ENCODE results near the gene KRT84.

KRT84 gene

GRCh38 chr12:52369809-52370208, 15.6 kb downstream of the KRT84 start:
- DNase-seq (ENCODE audit: low spot score in 2 of 2): no peak
- Histone ChIP-seq H3K27me3 (ENCODE audit: low read depth) (peaks cover 25% of the 10 kb centered on the region), H3K36me3 (replicated peaks) (no peaks in the 10 kb centered on the region), H3K9me3 (0 out of 2 replicates have a peak, but pooled peaks cover 2% of the 10 kb centered on the region), H3K4me3 (no peak overlapping the region), H3K4me1 (no peaks in the 10 kb centered on the region)
- in situ Hi-C loops (cut with MboI; ENCODE audit: low sequenced_read_pairs): loop anchor here (10.0 kb wide), 2 partner anchors 505 to 615 kb away; no protein-coding TSS in a partner anchor

GRCh38 chr12:52369211-52369610, 16.2 kb downstream of the KRT84 start:
- Histone ChIP-seq H3K4me1 (no peaks in the 10 kb centered on the region), H3K9me3 (0 out of 2 replicates have a peak, but pooled peaks cover 1% of the 10 kb centered on the region), H3K4me3 (no peak overlapping the region), H3K36me3 (replicated peaks) (no peaks in the 10 kb centered on the region), H3K27me3 (ENCODE audit: low read depth) (peaks cover 21% of the 10 kb centered on the region)
- no peak for DNase-seq (ENCODE audit: low spot score in 2 of 2)
- in situ Hi-C loops (cut with MboI; ENCODE audit: low sequenced_read_pairs): loop anchor here (10.0 kb wide), 1 partner anchor 506 kb away; no protein-coding TSS in a partner anchor

DNA sequence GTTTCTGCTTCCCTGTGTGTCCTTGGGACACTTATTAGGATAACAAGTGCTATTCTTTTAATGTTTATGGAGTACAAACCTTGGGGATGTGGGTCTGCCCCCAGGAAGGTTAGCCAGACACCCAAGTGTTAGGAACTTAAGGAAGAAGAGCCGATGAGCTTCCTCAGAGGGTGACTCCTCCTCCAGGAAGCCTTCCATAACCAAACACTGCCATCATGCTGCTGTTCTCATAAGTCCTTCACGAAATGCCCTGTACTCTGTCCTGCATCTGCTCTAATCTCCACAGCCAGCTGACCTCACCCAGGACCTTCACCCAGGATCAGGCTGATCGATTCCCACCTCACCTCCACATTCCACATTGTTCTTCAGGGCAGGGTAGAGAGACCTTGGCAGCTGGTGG, 16.9 kb downstream of the KRT84 start:
- no peaks in the 10 kb centered on the region for H3K4me1 ChIP-seq
- no peak for DNase-seq (ENCODE audit: low spot score in 2 of 2)
- no peaks in the 10 kb centered on the region for H3K9me3 ChIP-seq
- in situ Hi-C loops (cut with MboI; ENCODE audit: low sequenced_read_pairs): loop anchor here (10.0 kb wide), 1 partner anchor 506 kb away; no protein-coding TSS in a partner anchor
- no peaks in the 10 kb centered on the region for H3K36me3 ChIP-seq (replicated peaks)
- H3K4me3 ChIP-seq: no peak overlapping the region
- H3K27me3 ChIP-seq (ENCODE audit: low read depth): peaks cover 21% of the 10 kb centered on the region

DNA sequence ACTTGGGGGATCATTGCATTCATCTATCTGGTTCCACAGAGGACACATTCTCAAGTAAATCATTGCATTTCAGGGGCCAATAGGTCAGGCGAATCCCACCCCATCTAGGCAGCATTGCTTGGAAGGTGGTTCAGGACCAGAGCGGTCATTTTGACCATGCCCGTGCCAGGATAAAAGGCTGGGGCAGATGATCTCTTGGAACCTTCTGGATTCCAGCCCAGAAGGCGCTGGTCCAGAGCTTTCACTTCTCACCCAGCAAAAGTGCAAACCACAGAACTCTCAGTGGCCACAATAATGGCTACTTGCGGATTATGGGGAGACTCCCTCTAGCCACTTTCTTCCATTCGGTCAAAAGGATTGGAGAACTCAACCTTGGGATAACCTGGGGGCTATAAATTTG, 17.6 kb downstream of the KRT84 start:
- Histone ChIP-seq H3K4me1 (no peaks in the 10 kb centered on the region), H3K4me3 (no peak overlapping the region), H3K27me3 (ENCODE audit: low read depth) (peaks cover 21% of the 10 kb centered on the region), H3K9me3 (no peaks in the 10 kb centered on the region), H3K36me3 (replicated peaks) (no peaks in the 10 kb centered on the region)
- DNase-seq (ENCODE audit: low spot score in 2 of 2): no peak
- in situ Hi-C loops (cut with MboI; ENCODE audit: low sequenced_read_pairs): loop anchor here (10.0 kb wide), 1 partner anchor 507 kb away; no protein-coding TSS in a partner anchor

DNA sequence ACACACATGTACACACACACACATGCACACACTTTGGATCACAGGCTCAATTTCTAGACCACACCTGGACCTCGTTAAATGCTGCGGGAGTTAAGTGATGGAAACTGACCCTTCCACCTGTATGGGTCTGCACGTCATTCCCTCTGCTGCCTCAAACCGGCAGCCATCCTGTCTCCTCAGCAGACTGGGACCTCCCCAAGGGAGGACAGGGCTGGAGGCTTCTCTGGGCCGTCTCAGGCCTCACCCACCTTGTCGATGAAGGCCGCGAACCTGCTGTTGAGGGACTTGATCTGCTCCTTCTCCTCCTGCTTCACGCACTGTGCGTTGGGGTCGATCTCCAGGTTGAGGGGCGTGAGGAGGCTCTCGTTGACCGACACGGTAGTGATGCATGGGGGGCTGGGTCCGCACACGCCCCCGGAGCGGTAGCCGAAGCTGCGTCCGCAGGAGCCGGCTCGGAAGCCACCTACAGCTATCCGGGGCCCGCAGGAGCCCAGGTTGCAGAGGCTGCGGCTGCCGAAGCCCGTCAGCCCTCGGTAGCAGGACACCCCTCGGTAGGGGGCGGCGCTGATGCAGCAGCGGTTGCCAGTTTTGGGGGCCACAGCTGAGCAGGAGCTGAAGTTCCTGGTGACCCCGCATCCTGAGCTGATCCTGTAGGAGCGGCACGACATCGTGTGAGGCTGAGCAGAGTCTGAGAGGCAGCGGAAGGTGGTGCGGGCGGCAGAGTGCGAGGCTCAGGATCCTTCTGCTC, 18.5 kb downstream of the KRT84 start, which contains the start of gene KRT85:
TSS of gene KRT85 (minus strand) at position 744 of the 748 bp plus-strand sequence. CDS start at position 668, 76 bp downstream.
- Histone ChIP-seq H3K27me3 (ENCODE audit: low read depth) (peaks cover 21% of the 10 kb centered on the region), H3K36me3 (replicated peaks) (no peaks in the 10 kb centered on the region), H3K9me3 (no peaks in the 10 kb centered on the region), H3K4me3 (no peak within 1 kb of the TSS), H3K4me1 (no peaks in the 10 kb centered on the region)
- in situ Hi-C loops (cut with MboI; ENCODE audit: low sequenced_read_pairs): loop anchor here (10.0 kb wide), 1 partner anchor 508 kb away; no protein-coding TSS in a partner anchor
- DNase-seq (ENCODE audit: low spot score in 2 of 2): no peak

- Histone ChIP-seq H3K9me3 (no peaks in the 10 kb centered on the region), H3K4me3 (no peak overlapping the region), H3K4me1 (no peaks in the 10 kb centered on the region), H3K36me3 (replicated peaks) (no peaks in the 10 kb centered on the region), H3K27me3 (ENCODE audit: low read depth) (peaks cover 21% of the 10 kb centered on the region)
- in situ Hi-C loops (cut with MboI; ENCODE audit: low sequenced_read_pairs): loop anchor here (10.0 kb wide), 1 partner anchor 510 kb away; no protein-coding TSS in a partner anchor
- DNase-seq (ENCODE audit: low spot score in 2 of 2): no peak
Observed at GRCh38 chr12:52364901-52365489, 20.5 kb downstream of the KRT84 start.

DNA sequence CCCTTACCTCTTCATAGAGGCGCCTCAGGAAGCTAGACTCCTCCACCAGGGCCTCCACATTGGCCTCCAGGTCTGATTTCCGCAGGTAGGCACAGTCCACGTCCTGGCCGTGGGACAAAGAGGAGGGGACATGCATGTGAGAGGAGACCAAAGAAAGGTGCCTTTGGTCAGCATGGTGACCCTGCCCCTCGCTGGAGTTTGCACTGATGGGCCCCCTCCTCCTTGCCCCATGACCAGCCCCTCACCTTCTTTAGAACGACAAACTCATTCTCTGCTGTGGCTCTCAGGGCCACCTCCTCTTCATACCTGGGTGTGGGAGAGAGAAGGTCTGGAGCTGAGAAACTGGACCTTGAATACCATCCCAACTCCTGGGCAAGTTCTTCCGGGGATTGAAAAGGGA, 21.4 kb downstream of the KRT84 start:
- H3K4me3 ChIP-seq: no peak overlapping the region
- no peak for DNase-seq (ENCODE audit: low spot score in 2 of 2)
- H3K9me3 ChIP-seq: no peaks in the 10 kb centered on the region
- H3K36me3 ChIP-seq (replicated peaks): no peaks in the 10 kb centered on the region
- H3K4me1 ChIP-seq: no peaks in the 10 kb centered on the region
- H3K27me3 ChIP-seq (ENCODE audit: low read depth): peaks cover 21% of the 10 kb centered on the region
- in situ Hi-C loops (cut with MboI; ENCODE audit: low sequenced_read_pairs): loop anchor here (10.0 kb wide), 1 partner anchor 511 kb away; no protein-coding TSS in a partner anchor

DNA sequence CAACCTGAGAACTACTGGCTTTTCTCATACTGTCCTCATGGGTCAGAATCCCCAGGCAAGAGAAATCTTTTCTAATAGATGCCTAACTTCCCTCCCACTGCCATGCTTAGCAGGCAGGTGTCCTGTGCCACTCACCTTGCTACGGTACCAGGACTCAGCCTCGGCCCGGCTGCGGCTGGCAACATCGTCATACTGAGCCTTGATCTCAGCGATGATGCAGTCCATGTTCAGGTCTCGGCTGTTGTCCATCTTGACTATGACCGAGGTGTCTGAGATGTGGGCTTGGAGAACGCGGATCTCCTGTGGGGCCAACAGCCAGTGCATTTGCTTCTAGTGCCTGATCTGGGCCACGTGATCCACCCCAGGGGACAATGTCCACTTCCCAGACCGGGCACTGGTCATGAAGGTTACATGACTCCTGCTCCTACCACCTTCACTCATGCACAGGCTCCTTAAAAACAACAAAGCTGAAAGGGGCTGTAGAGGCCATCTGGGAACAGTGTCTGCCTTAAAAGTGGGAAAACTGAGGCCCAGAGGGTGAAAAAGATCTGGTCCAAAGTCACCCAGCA, 22.3 kb downstream of the KRT84 start:
- in situ Hi-C loops (cut with MboI; ENCODE audit: low sequenced_read_pairs): loop anchor here (10.0 kb wide), 1 partner anchor 512 kb away; no protein-coding TSS in a partner anchor
- Histone ChIP-seq H3K36me3 (replicated peaks) (no peaks in the 10 kb centered on the region), H3K4me3 (no peak overlapping the region), H3K27me3 (ENCODE audit: low read depth) (peaks cover 21% of the 10 kb centered on the region), H3K4me1 (no peaks in the 10 kb centered on the region), H3K9me3 (no peaks in the 10 kb centered on the region)
- no peak for DNase-seq (ENCODE audit: low spot score in 2 of 2)

DNA sequence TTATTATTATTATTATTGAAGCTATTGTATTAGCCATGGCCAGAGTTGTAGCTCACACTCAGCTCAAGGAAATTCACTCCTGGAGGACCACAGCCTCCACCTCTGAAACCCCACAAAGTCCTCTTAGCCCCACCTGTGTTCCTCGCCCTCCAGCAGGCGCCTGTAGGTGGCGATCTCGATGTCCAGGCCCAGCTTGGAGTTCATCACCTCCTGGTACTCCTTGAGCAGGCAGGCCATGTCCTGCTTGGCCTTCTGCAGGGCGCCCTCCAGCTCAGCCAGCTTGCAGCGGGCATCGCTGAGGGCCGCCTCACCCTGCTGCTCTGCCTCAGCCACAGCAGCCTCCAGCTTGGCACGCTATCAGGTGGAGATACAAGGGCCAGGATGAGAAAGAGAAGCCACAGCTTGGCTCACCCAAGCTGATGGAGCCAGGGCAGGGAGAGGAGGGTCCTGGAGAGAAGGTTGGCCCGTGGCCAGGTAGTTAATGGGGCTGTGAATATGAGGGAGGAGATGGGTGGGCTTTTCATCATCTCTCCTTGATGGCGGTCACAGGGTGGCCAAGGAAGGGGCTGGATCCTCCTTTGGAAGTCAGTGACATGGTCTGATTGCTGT, 23.2 kb downstream of the KRT84 start:
- Histone ChIP-seq H3K36me3 (replicated peaks) (no peaks in the 10 kb centered on the region), H3K4me1 (no peaks in the 10 kb centered on the region), H3K27me3 (ENCODE audit: low read depth) (peaks cover 11% of the 10 kb centered on the region), H3K9me3 (no peaks in the 10 kb centered on the region), H3K4me3 (no peak overlapping the region)
- DNase-seq (ENCODE audit: low spot score in 2 of 2): no peak
- in situ Hi-C loops (cut with MboI; ENCODE audit: low sequenced_read_pairs): loop anchor here (10.0 kb wide), 1 partner anchor 513 kb away; no protein-coding TSS in a partner anchor

GRCh38 chr12:52361553-52361952, 23.9 kb downstream of the KRT84 start:
- no peak for DNase-seq (ENCODE audit: low spot score in 2 of 2)
- Histone ChIP-seq H3K9me3 (no peaks in the 10 kb centered on the region), H3K4me1 (no peaks in the 10 kb centered on the region), H3K4me3 (no peak overlapping the region), H3K36me3 (replicated peaks) (no peaks in the 10 kb centered on the region), H3K27me3 (ENCODE audit: low read depth) (peaks cover 5% of the 10 kb centered on the region; the same call in 1 of the 2 replicates)
- in situ Hi-C loops (cut with MboI; ENCODE audit: low sequenced_read_pairs): loop anchor here (10.0 kb wide), 1 partner anchor 513 kb away; no protein-coding TSS in a partner anchor

- no peaks in the 10 kb centered on the region for H3K36me3 ChIP-seq (replicated peaks)
- in situ Hi-C loops (cut with MboI; ENCODE audit: low sequenced_read_pairs): loop anchor here (10.0 kb wide), 1 partner anchor 514 kb away; no protein-coding TSS in a partner anchor
- peaks cover 4% of the 10 kb centered on the region; the same call in 1 of the 2 replicates for H3K27me3 ChIP-seq (ENCODE audit: low read depth)
- H3K9me3 ChIP-seq: no peaks in the 10 kb centered on the region
- H3K4me1 ChIP-seq: no peaks in the 10 kb centered on the region
- DNase-seq (ENCODE audit: low spot score in 2 of 2): no peak
- H3K4me3 ChIP-seq: no peak overlapping the region
Observed at GRCh38 chr12:52360663-52361271, 24.7 kb downstream of the KRT84 start.

DNA sequence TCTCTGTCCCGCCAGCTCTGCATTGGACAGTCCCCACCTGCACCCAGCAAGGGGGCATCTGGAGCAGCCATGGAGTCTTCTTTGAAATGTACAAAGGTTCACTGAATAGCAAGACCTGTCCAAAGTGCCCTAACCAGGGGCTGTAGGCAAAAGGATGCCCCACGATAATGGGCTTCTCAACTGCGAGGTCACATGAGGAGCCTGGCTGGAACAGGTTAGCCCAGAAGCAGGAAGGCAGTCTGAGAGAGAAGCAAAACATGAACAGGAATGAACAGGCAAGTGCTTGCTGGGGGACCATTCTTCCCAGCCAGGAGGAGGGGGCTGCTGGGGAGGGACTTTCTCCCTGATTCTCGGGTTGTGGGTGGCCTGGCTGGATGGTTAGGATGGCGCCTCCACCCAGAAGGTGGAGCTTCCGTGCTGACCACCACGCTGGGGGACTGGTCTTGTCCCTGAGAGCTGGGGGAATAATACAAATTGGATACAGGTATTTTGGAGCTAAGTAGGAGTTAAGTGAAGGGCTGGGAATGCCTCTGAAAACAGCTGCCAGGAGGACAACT, 25.3 kb downstream of the KRT84 start:
- Histone ChIP-seq H3K4me3 (no peak overlapping the region), H3K36me3 (replicated peaks) (no peaks in the 10 kb centered on the region), H3K4me1 (no peaks in the 10 kb centered on the region), H3K9me3 (no peaks in the 10 kb centered on the region), H3K27me3 (ENCODE audit: low read depth) (no peaks in the 10 kb centered on the region)
- no peak for DNase-seq (ENCODE audit: low spot score in 2 of 2)
- in situ Hi-C loops (cut with MboI; ENCODE audit: low sequenced_read_pairs): loop anchor here (10.0 kb wide), 1 partner anchor 515 kb away; no protein-coding TSS in a partner anchor

Data from HAP-1 (cell line).